ENCODE results near the gene CYBA.

CYBA gene

DNA sequence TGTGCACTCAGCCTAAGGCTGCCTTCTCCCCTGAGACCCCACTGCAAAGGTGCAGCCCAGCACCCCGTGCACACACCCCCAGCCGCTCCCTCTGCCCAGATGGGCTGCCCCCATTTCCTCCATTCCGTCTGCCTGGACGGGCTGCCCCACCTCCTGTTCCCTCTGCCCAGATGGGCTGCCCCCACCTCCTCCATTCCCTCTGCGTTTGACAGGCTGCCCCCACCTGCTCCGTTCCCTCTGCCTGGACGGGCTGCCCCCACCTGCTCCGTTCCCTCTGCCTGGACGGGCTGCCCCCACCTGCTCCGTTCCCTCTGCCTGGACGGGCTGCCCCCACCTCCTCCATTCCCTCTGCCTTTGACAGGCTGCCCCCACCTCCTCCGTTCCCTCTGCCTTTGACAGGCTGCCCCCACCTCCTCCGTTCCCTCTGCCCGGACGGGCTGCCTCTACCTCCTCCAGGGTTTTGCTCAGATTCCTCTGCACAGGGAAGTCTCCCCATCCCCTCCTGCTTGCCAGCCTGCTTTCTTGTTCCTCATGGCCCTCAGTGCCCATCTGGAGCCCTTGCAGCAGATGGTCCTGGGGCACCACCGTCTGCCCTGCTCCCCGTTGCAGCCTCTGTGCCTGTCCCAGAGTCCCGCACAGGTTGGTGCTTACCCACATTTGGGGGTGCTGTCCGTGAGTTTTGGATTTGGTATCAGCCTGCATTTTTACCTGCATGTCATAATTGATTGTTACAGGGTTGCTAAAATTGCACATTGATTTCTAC lies 35.9 kb downstream of the CYBA start:
- Histone ChIP-seq H3K79me2 (ENCODE audit: control insufficient read depth, insufficient read depth, low read length, poor library complexity) (no peaks in the 10 kb centered on the region), H2BK120ac (ENCODE audit: insufficient read depth, low read length, poor library complexity) (no peak overlapping the region), H4K8ac (ENCODE audit: low read depth, low read length) (no peak overlapping the region), H3K23ac (ENCODE audit: low read length) (no peak overlapping the region), H2BK12ac (ENCODE audit: low read length) (no peak overlapping the region), H4K12ac (ENCODE audit: low read depth, low read length) (no peak overlapping the region), H3K4ac (ENCODE audit: low read depth, low read length) (no peak overlapping the region), H3K4me1 (ENCODE audit: control insufficient read depth in 1 of 2, insufficient read depth in 2 of 2, low read length in 2 of 2) (no peaks in the 10 kb centered on the region), H3K79me1 (ENCODE audit: low read length) (no peaks in the 10 kb centered on the region), H2AK5ac (ENCODE audit: low read length) (no peak overlapping the region), H3K18ac (ENCODE audit: low read length) (no peak overlapping the region), H3K36me3 (ENCODE audit: control insufficient read depth in 1 of 2, insufficient read depth in 2 of 2, low read length in 2 of 2) (peaks cover 38 to 48% of the 10 kb centered on the region in 2 experiments), H3K4me3 (ENCODE audit: low read depth, low read length) (no peak overlapping the region), H3K14ac (ENCODE audit: low read length) (no peak overlapping the region), H2AFZ (ENCODE audit: insufficient read depth, low read length, poor library complexity) (no peak overlapping the region), H2BK5ac (ENCODE audit: low read depth, low read length, poor library complexity) (no peak overlapping the region), H3K9ac (ENCODE audit: low read length) (no peak overlapping the region), H3K9me3 (ENCODE audit: insufficient read depth, low read depth, low read length) (no peaks in the 10 kb centered on the region), H3K27ac (ENCODE audit: low read depth, low read length) (no peak overlapping the region), H4K91ac (ENCODE audit: low read depth, low read length) (no peak overlapping the region), H3K27me3 (ENCODE audit: insufficient read depth, low read length) (no peaks in the 10 kb centered on the region), H3K4me2 (ENCODE audit: low read length) (no peak overlapping the region)
- no CpG with 5 or more reads among the region's 19 CpGs for WGBS (ENCODE audit: extremely low coverage, insufficient coverage, insufficient read length)
- no peak for DNase-seq

DNA sequence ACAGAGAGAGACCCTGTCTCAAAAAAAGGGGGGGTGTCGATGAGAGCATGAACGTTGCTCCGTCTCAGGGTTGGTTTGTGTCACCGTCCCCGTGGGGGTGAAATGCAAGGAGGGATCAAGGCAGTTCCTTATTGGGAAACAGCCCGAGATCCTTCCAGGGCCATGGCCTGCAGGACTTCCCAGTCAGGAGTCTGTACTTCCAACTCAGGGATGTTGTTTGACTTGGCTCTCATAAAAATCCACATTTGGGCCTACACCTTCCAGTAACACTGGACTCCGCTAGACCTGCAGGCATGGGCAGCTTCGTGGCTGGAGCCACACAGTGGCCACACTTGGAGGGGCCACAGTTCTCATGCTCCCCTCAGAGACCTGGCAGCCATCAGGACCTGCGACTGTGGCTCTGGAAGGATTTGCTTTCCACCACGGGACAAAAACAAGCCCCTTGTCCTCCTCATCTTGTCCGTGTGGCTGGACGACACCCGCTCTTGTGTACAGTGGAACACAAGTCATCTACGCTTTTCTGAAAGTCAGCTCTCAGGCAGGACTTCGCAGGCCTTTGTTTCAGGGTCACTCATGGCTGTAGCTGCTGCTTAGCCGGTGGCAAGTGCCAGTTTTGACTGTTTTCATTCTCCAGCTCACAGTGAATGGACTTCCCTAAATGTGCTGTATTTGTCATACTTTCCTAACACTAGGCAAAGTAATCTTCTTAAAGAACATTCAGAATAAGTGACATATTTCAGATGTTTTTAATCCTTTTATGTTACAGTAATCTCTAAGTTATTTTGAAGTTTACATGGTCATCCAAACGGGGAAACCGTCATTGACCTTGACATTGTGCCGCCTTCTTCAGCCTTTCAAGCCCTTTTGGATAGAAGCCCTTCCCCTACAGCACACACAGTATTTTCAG lies 36.7 kb downstream of the CYBA start:
- no peak overlapping the region for H3K4me3 ChIP-seq (ENCODE audit: low read depth, low read length)
- no peak overlapping the region for H3K4me2 ChIP-seq (ENCODE audit: low read length)
- no peaks in the 10 kb centered on the region for H3K79me2 ChIP-seq (ENCODE audit: control insufficient read depth, insufficient read depth, low read length, poor library complexity)
- H3K23ac ChIP-seq (ENCODE audit: low read length) = no peak overlapping the region
- H2AFZ ChIP-seq (ENCODE audit: insufficient read depth, low read length, poor library complexity) = no peak overlapping the region
- no peak overlapping the region for H4K8ac ChIP-seq (ENCODE audit: low read depth, low read length)
- no peak overlapping the region for H4K12ac ChIP-seq (ENCODE audit: low read depth, low read length)
- H3K4me1 ChIP-seq (ENCODE audit: control insufficient read depth in 1 of 2, insufficient read depth in 2 of 2, low read length in 2 of 2) = no peaks in the 10 kb centered on the region
- H3K18ac ChIP-seq (ENCODE audit: low read length) = no peak overlapping the region
- H3K9ac ChIP-seq (ENCODE audit: low read length) = no peak overlapping the region
- no peaks in the 10 kb centered on the region for H3K79me1 ChIP-seq (ENCODE audit: low read length)
- H3K14ac ChIP-seq (ENCODE audit: low read length) = no peak overlapping the region
- peaks cover 38 to 45% of the 10 kb centered on the region in 2 experiments for H3K36me3 ChIP-seq (ENCODE audit: control insufficient read depth in 1 of 2, insufficient read depth in 2 of 2, low read length in 2 of 2)
- H3K4ac ChIP-seq (ENCODE audit: low read depth, low read length) = no peak overlapping the region
- H2BK120ac ChIP-seq (ENCODE audit: insufficient read depth, low read length, poor library complexity) = no peak overlapping the region
- WGBS (ENCODE audit: extremely low coverage, insufficient coverage, insufficient read length) = no CpG with 5 or more reads among the region's 19 CpGs
- H3K27me3 ChIP-seq (ENCODE audit: insufficient read depth, low read length) = no peaks in the 10 kb centered on the region
- DNase-seq = peak in 1 of 2 donors; percentile 37
- H4K91ac ChIP-seq (ENCODE audit: low read depth, low read length) = no peak overlapping the region
- no peak overlapping the region for H2BK12ac ChIP-seq (ENCODE audit: low read length)
- no peak overlapping the region for H2BK5ac ChIP-seq (ENCODE audit: low read depth, low read length, poor library complexity)
- H2AK5ac ChIP-seq (ENCODE audit: low read length) = no peak overlapping the region
- no peaks in the 10 kb centered on the region for H3K9me3 ChIP-seq (ENCODE audit: insufficient read depth, low read depth, low read length)
- H3K27ac ChIP-seq (ENCODE audit: low read depth, low read length) = no peak overlapping the region

DNA sequence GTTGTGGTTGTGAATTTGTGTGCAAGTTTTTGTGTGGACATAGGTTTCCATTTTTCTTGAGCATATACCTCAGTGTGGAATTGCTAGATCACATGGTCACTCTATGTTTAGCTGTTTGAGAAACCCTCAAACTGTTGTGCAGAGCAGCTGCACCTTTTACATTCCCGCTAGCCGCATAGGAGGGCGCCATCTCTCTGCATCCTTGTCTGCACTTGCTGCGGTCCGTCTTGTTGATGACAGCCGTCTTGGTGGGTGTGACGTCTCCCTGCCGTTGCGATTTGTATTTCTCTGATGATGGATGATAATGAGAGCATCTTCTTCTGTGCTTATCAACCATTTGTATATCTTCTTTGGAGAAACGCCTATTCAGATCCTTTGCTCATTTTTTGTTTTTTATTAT lies 37.6 kb downstream of the CYBA start:
- Histone ChIP-seq H3K36me3 (ENCODE audit: control insufficient read depth in 1 of 2, insufficient read depth in 2 of 2, low read length in 2 of 2) (peaks cover 38 to 43% of the 10 kb centered on the region in 2 experiments), H3K18ac (ENCODE audit: low read length) (no peak overlapping the region), H3K79me2 (ENCODE audit: control insufficient read depth, insufficient read depth, low read length, poor library complexity) (no peaks in the 10 kb centered on the region), H3K4me3 (ENCODE audit: low read depth, low read length) (no peak overlapping the region), H4K8ac (ENCODE audit: low read depth, low read length) (no peak overlapping the region), H2AK5ac (ENCODE audit: low read length) (no peak overlapping the region), H2AFZ (ENCODE audit: insufficient read depth, low read length, poor library complexity) (no peak overlapping the region), H4K12ac (ENCODE audit: low read depth, low read length) (no peak overlapping the region), H2BK5ac (ENCODE audit: low read depth, low read length, poor library complexity) (no peak overlapping the region), H3K4ac (ENCODE audit: low read depth, low read length) (no peak overlapping the region), H3K4me1 (ENCODE audit: control insufficient read depth in 1 of 2, insufficient read depth in 2 of 2, low read length in 2 of 2) (no peaks in the 10 kb centered on the region), H3K27me3 (ENCODE audit: insufficient read depth, low read length) (no peaks in the 10 kb centered on the region), H3K9ac (ENCODE audit: low read length) (no peak overlapping the region), H3K4me2 (ENCODE audit: low read length) (no peak overlapping the region), H3K23ac (ENCODE audit: low read length) (no peak overlapping the region), H2BK12ac (ENCODE audit: low read length) (no peak overlapping the region), H4K91ac (ENCODE audit: low read depth, low read length) (no peak overlapping the region), H2BK120ac (ENCODE audit: insufficient read depth, low read length, poor library complexity) (no peak overlapping the region), H3K27ac (ENCODE audit: low read depth, low read length) (no peak overlapping the region), H3K79me1 (ENCODE audit: low read length) (no peaks in the 10 kb centered on the region), H3K14ac (ENCODE audit: low read length) (no peak overlapping the region), H3K9me3 (ENCODE audit: insufficient read depth, low read depth, low read length) (no peaks in the 10 kb centered on the region)
- WGBS (ENCODE audit: extremely low coverage, insufficient coverage, insufficient read length) = no CpG with 5 or more reads among the region's 10 CpGs
- DNase-seq = no peak

DNA sequence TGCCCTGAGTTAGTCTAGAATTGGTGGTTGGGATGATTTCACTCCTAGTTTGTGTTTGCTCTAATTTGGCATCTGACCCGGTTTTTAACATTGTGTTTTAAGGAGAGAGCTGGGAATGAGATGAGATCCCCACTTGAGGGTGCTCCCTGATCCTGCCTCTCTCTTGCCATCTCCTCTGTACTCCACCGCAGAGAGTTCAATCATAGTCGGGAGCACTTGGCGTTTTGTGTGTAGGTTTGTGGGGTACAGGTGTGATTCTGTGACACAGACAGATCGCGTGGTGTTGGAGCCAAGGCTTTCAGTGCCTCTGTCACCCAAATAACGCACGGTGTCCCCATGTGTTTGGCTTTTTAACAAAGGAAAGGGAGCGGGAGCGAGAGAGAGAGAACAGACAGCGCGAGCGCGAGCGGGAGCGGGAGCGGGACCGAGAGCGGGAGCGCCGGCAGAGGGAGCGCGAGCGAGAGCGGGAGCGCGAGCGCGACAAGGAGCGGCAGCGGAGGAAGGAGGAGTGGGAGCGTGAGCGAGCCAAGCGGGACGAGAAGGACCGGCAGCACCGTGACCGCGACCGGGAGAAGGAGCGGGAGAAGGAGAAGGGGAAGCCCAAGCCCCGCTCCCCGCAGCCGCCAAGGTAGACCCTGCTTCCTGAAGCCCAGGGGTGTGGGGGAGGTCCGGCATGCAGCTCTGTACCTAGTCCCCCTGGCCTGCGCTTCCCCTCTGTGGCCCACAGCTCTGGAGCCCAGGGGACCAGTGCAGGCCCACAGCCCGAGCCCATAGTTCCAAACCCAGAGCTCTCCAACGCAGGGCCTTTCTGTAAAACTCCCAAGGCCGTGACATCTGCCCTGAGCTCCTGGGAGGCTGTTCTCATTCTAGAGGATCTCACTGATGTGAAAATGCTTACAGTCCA lies 39.7 kb downstream of the CYBA start:
- no peak overlapping the region for H3K4me2 ChIP-seq (ENCODE audit: low read length)
- H3K18ac ChIP-seq (ENCODE audit: low read length) = no peak overlapping the region
- no peak overlapping the region for H3K9ac ChIP-seq (ENCODE audit: low read length)
- H4K91ac ChIP-seq (ENCODE audit: low read depth, low read length) = no peak overlapping the region
- H2BK120ac ChIP-seq (ENCODE audit: insufficient read depth, low read length, poor library complexity) = no peak overlapping the region
- H2BK5ac ChIP-seq (ENCODE audit: low read depth, low read length, poor library complexity) = no peak overlapping the region
- H3K27ac ChIP-seq (ENCODE audit: low read depth, low read length) = no peak overlapping the region
- DNase-seq = no peak
- H3K4me3 ChIP-seq (ENCODE audit: low read depth, low read length) = no peak overlapping the region
- no peak overlapping the region for H2AK5ac ChIP-seq (ENCODE audit: low read length)
- H3K14ac ChIP-seq (ENCODE audit: low read length) = no peak overlapping the region
- H3K4me1 ChIP-seq (ENCODE audit: control insufficient read depth in 1 of 2, insufficient read depth in 2 of 2, low read length in 2 of 2) = no peaks in the 10 kb centered on the region
- no peak overlapping the region for H2BK12ac ChIP-seq (ENCODE audit: low read length)
- H4K12ac ChIP-seq (ENCODE audit: low read depth, low read length) = no peak overlapping the region
- H3K4ac ChIP-seq (ENCODE audit: low read depth, low read length) = no peak overlapping the region
- no peaks in the 10 kb centered on the region for H3K79me2 ChIP-seq (ENCODE audit: control insufficient read depth, insufficient read depth, low read length, poor library complexity)
- WGBS (ENCODE audit: extremely low coverage, insufficient coverage, insufficient read length) = no CpG with 5 or more reads among the region's 49 CpGs
- H3K36me3 ChIP-seq (ENCODE audit: control insufficient read depth in 1 of 2, insufficient read depth in 2 of 2, low read length in 2 of 2) = peaks cover 45 to 51% of the 10 kb centered on the region in 2 experiments
- no peak overlapping the region for H3K23ac ChIP-seq (ENCODE audit: low read length)
- H3K27me3 ChIP-seq (ENCODE audit: insufficient read depth, low read length) = no peaks in the 10 kb centered on the region
- no peaks in the 10 kb centered on the region for H3K79me1 ChIP-seq (ENCODE audit: low read length)
- H3K9me3 ChIP-seq (ENCODE audit: insufficient read depth, low read depth, low read length) = no peaks in the 10 kb centered on the region
- no peak overlapping the region for H2AFZ ChIP-seq (ENCODE audit: insufficient read depth, low read length, poor library complexity)
- peak overlapping the region; percentile 36 for H4K8ac ChIP-seq (ENCODE audit: low read depth, low read length)

All from trophoblast cell (in vitro differentiated cells and primary cell).